Measurements from ENCODE around the gene CCDC71.

The CCDC71 gene

DNA sequence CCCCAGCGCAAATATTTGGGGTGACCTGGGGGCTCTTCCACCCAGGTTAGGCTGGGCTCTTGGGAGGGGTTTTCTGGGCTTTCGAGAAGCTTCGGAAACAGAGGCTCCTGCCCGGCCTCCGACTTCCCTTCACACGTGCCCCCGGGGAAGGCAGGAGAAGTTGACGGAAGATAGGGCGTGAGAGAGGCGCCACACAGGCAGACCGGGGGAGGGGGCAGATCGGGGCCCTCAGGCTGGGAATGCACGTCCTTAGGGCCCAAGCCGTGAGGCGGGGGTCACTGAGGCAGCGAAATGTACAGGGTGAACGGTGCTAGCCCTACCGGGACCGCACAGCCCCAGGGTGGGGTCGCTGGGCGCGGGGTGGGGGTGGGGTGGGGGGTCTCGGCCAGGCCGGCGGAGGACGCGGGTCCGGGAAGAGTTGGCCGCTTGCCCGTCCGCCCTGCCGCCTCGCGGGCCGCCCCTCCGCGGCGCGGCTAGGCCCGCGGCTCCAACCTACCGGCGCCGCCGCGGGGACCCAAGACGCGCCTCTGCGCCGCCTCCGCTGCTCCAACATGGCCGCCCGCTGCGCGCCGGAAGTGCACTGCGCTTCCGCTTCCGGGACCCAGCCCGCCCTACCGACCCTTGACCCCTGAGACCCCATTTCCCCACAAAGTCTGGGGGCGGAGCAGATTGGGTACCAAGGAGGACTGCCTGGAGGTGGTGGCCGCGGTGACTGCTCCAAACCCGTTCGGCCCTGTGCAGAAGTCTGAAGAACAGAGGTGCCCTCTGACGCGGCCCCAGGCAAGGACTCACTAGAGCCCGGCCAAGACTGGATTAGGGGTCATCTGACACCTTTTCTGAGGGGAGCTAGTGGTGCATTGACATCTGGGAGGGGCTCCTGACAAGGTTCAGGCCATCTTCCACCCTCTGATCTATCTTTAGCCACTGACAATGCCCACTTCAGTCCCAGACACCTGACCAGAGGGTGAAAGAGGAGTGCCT lies at the start of gene CCDC71:
Gene CCDC71 (minus strand): TSS at position 561 of the 981 bp plus-strand sequence. CDS start 2,123 bp downstream, outside the sequence.
- H3K4me1 Mint-ChIP-seq: peaks cover 14% of the 10 kb centered on the region
- peaks cover 18% of the 10 kb centered on the region for H3K36me3 Mint-ChIP-seq
- peak within 1 kb of the TSS; percentile 92 for H3K27ac Mint-ChIP-seq
- DNase-seq (ENCODE audit: low spot score in 2 of 2) (peak; percentile 72 to 73), ATAC-seq (ENCODE audit: low read depth) (peak; percentile 89)
- no peaks in the 10 kb centered on the region for H3K9me3 Mint-ChIP-seq
- H3K4me3 Mint-ChIP-seq: peak within 1 kb of the TSS; percentile 95
- peaks cover 5% of the 10 kb centered on the region for H3K27me3 Mint-ChIP-seq

DNA sequence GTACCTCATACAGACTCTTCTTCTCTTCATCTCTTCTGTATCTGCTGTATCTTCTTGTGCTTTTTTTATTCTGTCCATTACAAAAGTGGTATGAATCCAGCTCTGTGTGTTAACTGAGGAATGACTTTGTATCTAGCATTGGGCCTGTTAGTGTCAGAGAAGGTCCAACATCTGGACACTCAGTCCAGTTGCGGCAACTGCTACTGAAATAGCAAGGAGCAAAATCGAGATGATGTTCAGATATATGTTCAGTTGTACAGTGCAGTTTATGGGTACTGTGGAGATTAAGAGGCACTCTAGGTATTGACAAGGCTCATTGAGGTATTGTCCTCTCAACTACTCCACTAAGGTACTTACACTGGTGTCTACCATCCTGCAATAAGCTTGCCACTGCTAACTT lies 47.9 kb upstream of the CCDC71 start:
- H3K27ac Mint-ChIP-seq: no peak overlapping the region
- no peaks in the 10 kb centered on the region for H3K36me3 Mint-ChIP-seq
- no peaks in the 10 kb centered on the region for H3K4me1 Mint-ChIP-seq
- H3K9me3 Mint-ChIP-seq: no peaks in the 10 kb centered on the region
- ATAC-seq (ENCODE audit: low read depth): no peak
- DNase-seq (ENCODE audit: low spot score in 2 of 2): no peak
- H3K27me3 Mint-ChIP-seq: peaks cover 1% of the 10 kb centered on the region
- H3K4me3 Mint-ChIP-seq: no peak overlapping the region

- Mint-ChIP-seq H3K27ac (no peak overlapping the region), H3K9me3 (no peaks in the 10 kb centered on the region), H3K4me3 (no peak overlapping the region), H3K27me3 (peaks cover 3% of the 10 kb centered on the region), H3K36me3 (no peaks in the 10 kb centered on the region), H3K4me1 (no peaks in the 10 kb centered on the region)
- no peak for DNase-seq (ENCODE audit: low spot score in 2 of 2)
- no peak for ATAC-seq (ENCODE audit: low read depth)
Observed at GRCh38 chr3:49213541-49213943, 47.4 kb upstream of the CCDC71 start.

- Mint-ChIP-seq H3K36me3 (no peaks in the 10 kb centered on the region), H3K4me1 (no peaks in the 10 kb centered on the region), H3K27ac (no peak overlapping the region), H3K9me3 (no peaks in the 10 kb centered on the region), H3K27me3 (peaks cover 13% of the 10 kb centered on the region), H3K4me3 (no peak overlapping the region)
- DNase-seq (ENCODE audit: low spot score in 2 of 2) (no peak), ATAC-seq (ENCODE audit: low read depth) (no peak)
Observed at GRCh38 chr3:49199900-49200281, 33.8 kb upstream of the CCDC71 start.

DNA sequence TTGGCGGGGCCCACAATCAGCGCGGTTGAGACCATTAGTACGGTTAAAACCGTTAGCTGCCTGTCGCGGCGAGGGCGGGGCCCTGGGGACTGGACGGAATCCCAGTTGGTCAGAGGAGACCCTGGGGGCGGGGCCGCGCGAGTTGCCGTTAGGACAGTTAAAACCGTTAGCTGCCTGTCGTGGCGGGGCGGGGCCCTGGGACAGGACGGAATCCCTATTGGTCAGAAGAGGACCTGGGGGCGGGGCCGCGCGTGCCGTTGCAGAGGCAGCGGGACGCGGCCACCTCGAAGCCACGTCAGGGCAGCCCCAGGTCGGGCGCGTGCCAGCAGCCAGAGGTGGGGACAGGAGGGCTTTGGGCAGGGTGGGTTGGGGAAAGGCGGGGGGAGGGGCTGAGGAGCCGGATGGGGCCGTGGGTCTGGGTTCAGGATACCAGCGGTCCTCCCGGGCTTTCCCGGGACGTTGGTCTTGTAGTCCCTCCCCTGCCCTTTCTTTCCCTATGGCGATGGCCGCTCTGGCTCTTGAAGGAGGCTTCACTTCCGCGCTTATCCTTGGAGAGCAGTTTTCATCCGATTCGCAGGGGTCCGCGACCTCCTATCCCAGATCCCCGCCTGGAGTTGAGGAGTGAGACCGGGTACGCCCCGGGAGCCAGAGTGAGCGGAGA lies 33.2 kb upstream of the CCDC71 start:
- ATAC-seq (ENCODE audit: low read depth) (no peak), DNase-seq (ENCODE audit: low spot score in 2 of 2) (no peak)
- no peaks in the 10 kb centered on the region for H3K9me3 Mint-ChIP-seq
- no peak overlapping the region for H3K4me3 Mint-ChIP-seq
- peaks cover 13% of the 10 kb centered on the region for H3K27me3 Mint-ChIP-seq
- no peaks in the 10 kb centered on the region for H3K4me1 Mint-ChIP-seq
- H3K27ac Mint-ChIP-seq: peak overlapping the region; percentile 7
- no peaks in the 10 kb centered on the region for H3K36me3 Mint-ChIP-seq

DNA sequence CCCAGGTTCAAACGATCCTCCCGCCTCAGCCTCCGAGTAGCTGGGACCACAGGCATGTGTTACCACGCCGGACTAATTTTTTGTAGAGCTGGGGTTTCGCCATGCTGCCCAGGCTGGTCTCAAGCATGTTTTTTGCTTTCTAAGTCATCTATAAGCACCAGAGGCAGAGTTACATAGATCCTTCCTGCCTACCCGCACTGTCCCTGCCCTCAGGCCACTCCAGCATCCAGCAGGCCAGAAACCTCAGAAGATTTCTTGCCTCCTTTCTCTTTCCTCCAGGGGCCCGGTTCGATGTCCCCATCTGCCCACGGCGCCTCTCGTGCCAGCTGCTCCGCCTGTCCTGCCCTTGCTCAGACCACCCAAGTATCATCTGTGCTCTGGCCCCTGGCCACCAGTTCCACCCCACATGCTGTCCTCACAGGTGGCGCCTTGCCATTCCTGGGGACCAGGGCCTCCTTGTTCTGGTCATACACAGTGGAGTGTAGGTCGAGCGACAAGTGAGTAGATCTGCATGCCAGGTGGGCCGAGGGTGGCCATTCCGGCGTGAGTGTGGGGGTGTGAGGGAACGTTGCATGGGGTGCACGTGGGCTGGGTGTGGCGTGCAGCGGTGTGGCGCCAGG lies 32.6 kb upstream of the CCDC71 start:
- H3K36me3 Mint-ChIP-seq: no peaks in the 10 kb centered on the region
- no peaks in the 10 kb centered on the region for H3K4me1 Mint-ChIP-seq
- no peak for ATAC-seq (ENCODE audit: low read depth)
- H3K27me3 Mint-ChIP-seq: peaks cover 13% of the 10 kb centered on the region
- no peak overlapping the region for H3K4me3 Mint-ChIP-seq
- no peaks in the 10 kb centered on the region for H3K9me3 Mint-ChIP-seq
- DNase-seq (ENCODE audit: low spot score in 2 of 2): no peak
- peak overlapping the region; percentile 7 for H3K27ac Mint-ChIP-seq

DNA sequence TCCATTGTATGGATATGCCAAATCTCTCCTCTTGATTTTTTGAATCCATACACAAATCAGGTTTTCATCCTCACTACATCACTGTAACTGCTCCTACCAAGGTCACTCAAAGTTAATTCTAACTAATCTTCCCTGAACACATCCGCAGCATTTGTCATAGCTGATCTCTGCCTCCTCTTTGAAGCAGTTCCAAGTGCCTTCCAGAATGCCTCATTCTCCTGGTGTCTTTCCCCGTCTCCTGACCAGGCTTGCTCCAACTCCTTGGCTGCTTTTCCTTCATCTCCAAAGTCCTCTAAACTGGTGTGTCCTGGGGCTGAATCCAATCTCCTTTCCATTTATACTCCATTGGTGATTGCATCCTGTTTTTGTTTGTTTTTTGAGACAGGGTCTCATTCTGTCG lies 32.0 kb upstream of the CCDC71 start:
- DNase-seq (ENCODE audit: low spot score in 2 of 2) (no peak), ATAC-seq (ENCODE audit: low read depth) (no peak)
- Mint-ChIP-seq H3K27me3 (peaks cover 11% of the 10 kb centered on the region), H3K9me3 (no peaks in the 10 kb centered on the region), H3K4me1 (no peaks in the 10 kb centered on the region), H3K4me3 (no peak overlapping the region), H3K27ac (no peak overlapping the region), H3K36me3 (no peaks in the 10 kb centered on the region)

DNA sequence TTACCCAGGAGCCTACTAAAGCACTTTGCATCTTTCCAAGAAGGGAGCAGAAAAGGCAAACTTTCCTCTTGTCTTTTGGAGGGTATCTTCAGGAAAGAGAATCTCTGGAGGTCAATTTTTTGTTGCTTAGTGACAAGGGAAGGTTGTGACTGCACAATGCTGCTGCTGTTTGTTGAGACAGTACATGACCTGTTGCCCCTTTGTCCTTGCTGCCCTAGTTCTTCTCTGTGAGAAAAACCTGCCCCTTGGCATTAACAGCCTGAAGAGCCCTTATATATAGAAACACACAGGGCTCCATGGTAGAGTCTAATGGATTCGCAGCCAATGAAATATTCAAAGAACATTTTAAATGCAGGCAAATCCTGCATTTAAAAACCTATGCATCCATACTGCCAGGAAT lies 25.6 kb upstream of the CCDC71 start:
- DNase-seq (ENCODE audit: low spot score in 2 of 2): no peak
- no peak for ATAC-seq (ENCODE audit: low read depth)
- H3K27ac Mint-ChIP-seq: no peak overlapping the region
- H3K4me3 Mint-ChIP-seq: no peak overlapping the region
- no peaks in the 10 kb centered on the region for H3K36me3 Mint-ChIP-seq
- H3K27me3 Mint-ChIP-seq: no peaks in the 10 kb centered on the region
- no peaks in the 10 kb centered on the region for H3K4me1 Mint-ChIP-seq
- no peaks in the 10 kb centered on the region for H3K9me3 Mint-ChIP-seq

DNA sequence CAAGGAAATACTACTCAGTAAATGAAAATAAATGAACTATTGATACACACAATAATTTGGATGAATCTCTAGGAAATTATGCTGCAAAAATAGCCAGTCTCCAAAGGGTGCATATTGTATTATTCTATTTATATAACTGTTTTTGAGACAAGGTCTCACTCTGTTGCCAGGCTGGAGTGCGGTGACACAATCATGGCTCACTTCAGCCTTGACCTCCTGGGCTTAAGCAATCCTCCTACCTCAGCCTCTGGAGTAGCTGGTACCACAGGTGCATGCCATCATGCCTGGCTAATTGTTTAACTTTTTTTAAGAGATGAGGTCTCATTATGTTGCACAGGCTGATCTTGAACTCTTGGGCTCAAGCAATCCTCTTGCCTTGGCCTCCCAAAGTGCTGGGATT lies 17.7 kb upstream of the CCDC71 start:
- Mint-ChIP-seq H3K27me3 (peaks cover 7% of the 10 kb centered on the region), H3K4me3 (no peak overlapping the region), H3K9me3 (no peaks in the 10 kb centered on the region), H3K36me3 (no peaks in the 10 kb centered on the region), H3K27ac (no peak overlapping the region), H3K4me1 (no peaks in the 10 kb centered on the region)
- ATAC-seq (ENCODE audit: low read depth): no peak
- no peak for DNase-seq (ENCODE audit: low spot score in 2 of 2)

GRCh38 chr3:49182682-49183081 lies 16.6 kb upstream of the CCDC71 start:
- H3K36me3 Mint-ChIP-seq: no peaks in the 10 kb centered on the region
- no peaks in the 10 kb centered on the region for H3K9me3 Mint-ChIP-seq

DNA sequence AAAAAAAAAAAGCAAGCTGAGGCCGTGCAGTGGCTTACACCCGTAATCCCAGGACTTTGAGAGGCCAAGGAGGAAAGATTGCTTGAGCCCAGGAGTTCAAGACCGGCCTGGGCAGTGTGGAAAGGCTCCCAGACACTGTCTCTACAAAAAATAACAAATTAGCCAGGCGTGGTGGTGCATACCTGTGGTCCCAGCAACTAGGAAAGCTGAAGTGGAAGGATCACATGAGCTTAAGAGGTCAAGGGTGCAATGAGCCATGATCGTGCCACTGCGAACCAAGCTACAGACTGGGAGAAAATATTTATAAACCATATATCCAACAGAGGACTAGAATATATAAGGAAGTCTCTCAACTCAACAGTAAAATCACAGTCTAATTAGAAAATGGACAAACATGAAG lies 15.2 kb upstream of the CCDC71 start:
- H3K9me3 Mint-ChIP-seq: no peaks in the 10 kb centered on the region
- no peaks in the 10 kb centered on the region for H3K36me3 Mint-ChIP-seq
- DNase-seq (ENCODE audit: low spot score in 2 of 2) (no peak), ATAC-seq (ENCODE audit: low read depth) (no peak)
- H3K4me1 Mint-ChIP-seq: peaks cover 2% of the 10 kb centered on the region
- no peak overlapping the region for H3K27ac Mint-ChIP-seq
- no peak overlapping the region for H3K4me3 Mint-ChIP-seq
- H3K27me3 Mint-ChIP-seq: peaks cover 11% of the 10 kb centered on the region

More at GRCh38 chr3:49182682-49183081, 16.6 kb upstream of the CCDC71 start:
- Mint-ChIP-seq H3K27ac (no peak overlapping the region), H3K4me1 (peaks cover 2% of the 10 kb centered on the region), H3K4me3 (no peak overlapping the region), H3K27me3 (peaks cover 11% of the 10 kb centered on the region)
- DNase-seq (ENCODE audit: low spot score in 2 of 2) (no peak), ATAC-seq (ENCODE audit: low read depth) (no peak)

- Mint-ChIP-seq H3K27me3 (peaks cover 11% of the 10 kb centered on the region), H3K9me3 (no peaks in the 10 kb centered on the region), H3K4me1 (peaks cover 2% of the 10 kb centered on the region), H3K27ac (no peak overlapping the region), H3K36me3 (no peaks in the 10 kb centered on the region), H3K4me3 (no peak overlapping the region)
- ATAC-seq (ENCODE audit: low read depth): no peak
- no peak for DNase-seq (ENCODE audit: low spot score in 2 of 2)
Observed at GRCh38 chr3:49180116-49180515, 14.0 kb upstream of the CCDC71 start.

- Mint-ChIP-seq H3K27ac (no peak overlapping the region), H3K9me3 (no peaks in the 10 kb centered on the region), H3K27me3 (peaks cover 11% of the 10 kb centered on the region), H3K36me3 (no peaks in the 10 kb centered on the region), H3K4me3 (no peak overlapping the region), H3K4me1 (peaks cover 2% of the 10 kb centered on the region)
- DNase-seq (ENCODE audit: low spot score in 2 of 2): no peak
- ATAC-seq (ENCODE audit: low read depth): no peak
Observed at GRCh38 chr3:49177073-49177472, 10.9 kb upstream of the CCDC71 start.

DNA sequence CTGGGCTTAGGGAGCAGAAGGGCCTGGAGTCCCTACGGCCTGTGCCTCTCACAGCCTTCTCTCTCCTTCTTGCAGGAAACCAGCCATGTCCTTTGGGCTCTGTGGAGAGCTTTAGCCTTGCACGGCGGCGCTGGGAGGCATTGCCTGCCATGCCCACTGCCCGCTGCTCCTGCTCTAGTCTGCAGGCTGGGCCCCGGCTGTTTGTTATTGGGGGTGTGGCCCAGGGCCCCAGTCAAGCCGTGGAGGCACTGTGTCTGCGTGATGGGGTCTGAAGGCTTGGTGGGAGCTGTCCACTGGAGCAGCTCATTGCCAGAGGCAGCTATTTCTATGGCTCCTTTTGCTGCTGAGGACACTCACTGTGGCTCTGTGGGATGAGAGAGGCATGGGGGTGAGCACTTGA lies 9.4 kb upstream of the CCDC71 start:
- no peak for DNase-seq (ENCODE audit: low spot score in 2 of 2)
- no peaks in the 10 kb centered on the region for H3K36me3 Mint-ChIP-seq
- no peak overlapping the region for H3K4me3 Mint-ChIP-seq
- peaks cover 5% of the 10 kb centered on the region for H3K4me1 Mint-ChIP-seq
- no peak for ATAC-seq (ENCODE audit: low read depth)
- H3K27ac Mint-ChIP-seq: no peak overlapping the region
- peaks cover 12% of the 10 kb centered on the region for H3K27me3 Mint-ChIP-seq
- H3K9me3 Mint-ChIP-seq: no peaks in the 10 kb centered on the region

Measured in memory B cell (primary cell).